ENCODE results near the gene CPS1.
A peak's percentile ranks its signal among the peaks of the same experiment; 100 is the strongest.

Gene CPS1

DNA sequence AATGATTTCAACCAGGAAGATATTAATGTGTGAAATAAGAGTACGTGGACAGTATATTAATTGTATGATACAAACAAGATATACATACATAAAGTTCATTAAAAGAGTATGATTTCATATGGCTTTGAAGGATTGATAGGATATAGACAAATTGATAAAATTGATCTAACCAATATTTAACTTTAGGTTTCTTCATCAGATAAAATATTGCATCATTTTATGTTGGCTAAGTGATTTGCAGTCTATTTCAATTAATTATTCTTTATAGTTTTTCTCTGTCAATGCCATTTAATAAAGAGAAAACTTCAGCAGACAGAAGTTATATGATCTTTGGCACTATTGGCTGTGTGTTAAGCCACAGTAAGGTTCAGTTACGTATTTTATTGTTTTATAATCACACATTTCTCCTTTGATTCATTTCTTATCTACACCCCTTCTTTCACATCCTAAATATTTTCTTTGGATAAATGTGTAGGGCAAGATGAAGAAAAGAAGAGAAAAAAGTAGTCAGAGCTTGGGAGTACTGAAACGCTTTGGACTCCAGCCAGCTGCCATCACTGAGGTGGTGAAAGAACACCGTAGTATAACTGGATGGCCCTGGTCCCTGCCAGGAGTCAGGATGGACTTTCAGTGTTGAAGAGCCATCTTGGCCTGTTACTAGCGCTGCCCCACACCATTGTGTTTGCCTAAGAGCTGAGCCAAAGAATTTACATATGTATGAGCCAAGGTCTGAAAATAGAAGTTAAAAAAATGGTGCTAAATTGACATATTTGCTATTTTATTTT is 9.8 kb upstream of the CPS1 start:
- no peak for DNase-seq (ENCODE audit: low read depth)

DNA sequence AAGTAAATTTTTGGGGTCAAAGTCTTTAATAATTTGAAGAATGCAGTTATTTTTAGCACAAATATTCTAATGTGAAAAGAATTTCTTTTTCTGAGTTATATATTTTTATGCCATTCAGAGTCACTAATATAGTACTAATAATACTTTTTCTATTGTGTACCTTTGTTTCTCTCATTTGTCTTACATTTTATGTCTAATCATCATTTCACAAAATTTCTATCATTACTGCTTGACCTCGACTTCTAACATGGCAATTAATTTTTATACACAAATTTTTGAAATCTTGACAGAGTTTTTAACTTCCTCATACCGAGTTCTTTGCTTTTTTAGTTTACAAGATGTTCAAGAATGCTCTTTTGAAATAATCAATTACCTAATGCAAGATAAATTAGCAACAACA is 8.4 kb upstream of the CPS1 start:
- no peak for DNase-seq (ENCODE audit: low read depth)

DNA sequence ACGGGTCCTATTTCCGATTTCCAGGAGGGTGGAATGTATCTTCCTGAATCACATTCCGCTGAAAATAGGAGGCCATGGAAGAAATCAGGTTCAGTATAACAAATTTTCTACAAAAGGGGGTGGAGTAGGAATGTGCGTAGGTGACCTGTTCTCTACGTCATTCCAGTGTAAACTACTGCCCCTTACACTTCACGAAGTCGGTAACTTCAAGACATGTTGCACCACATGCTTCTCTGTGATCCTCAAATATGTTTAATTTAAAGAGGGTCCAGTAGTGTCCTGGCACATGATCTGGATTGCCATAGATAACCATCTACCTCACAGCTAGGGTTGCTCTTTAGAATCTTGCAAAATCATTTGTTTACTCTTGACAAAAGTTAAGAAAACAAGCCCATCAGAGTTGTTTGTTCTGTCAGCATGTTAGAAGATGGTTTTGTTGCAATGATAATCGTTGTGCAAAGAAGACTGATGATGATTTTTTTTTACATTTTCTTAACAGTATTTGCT is 7.5 kb upstream of the CPS1 start:
- no peak for DNase-seq (ENCODE audit: low read depth)

DNA sequence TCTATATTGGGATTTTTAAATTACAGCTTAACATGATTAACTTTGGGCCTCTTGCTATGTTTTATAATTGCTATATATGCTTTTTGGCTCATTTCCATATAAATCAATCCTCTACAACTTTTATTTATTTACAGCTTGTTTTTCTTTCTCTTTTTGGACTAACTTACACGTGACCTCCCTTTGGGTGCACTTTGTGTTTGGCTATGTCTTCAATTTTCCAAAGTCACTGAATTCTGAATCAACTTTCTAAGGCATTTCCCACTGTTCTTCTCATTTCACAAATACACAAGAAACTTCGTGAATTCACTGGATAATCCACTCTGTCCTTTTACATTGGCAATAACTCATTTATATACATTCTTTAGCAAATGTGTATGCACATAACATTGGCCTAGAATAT is 5.4 kb upstream of the CPS1 start:
- DNase-seq (ENCODE audit: low read depth), result no peak

DNA sequence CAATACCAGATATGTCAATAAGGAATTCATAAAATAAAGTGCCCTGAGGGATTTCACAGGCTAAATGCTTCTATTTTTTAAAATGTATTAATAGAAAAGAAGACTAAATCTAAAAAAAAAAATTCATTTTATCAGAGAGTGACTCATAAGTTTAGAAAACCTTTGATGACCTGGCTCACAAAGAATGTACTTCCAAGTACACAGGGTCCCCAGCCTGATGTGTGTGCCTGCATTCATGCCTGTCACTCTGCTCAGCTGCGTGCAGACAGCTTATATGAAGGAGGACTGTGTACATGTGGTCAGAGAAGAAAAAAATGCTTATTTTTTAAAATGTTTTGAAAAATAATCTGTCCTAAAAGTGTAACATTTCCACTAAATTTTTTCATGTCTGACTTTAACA is 3.0 kb upstream of the CPS1 start:
- peak; percentile 56 for DNase-seq (ENCODE audit: low read depth)

DNA sequence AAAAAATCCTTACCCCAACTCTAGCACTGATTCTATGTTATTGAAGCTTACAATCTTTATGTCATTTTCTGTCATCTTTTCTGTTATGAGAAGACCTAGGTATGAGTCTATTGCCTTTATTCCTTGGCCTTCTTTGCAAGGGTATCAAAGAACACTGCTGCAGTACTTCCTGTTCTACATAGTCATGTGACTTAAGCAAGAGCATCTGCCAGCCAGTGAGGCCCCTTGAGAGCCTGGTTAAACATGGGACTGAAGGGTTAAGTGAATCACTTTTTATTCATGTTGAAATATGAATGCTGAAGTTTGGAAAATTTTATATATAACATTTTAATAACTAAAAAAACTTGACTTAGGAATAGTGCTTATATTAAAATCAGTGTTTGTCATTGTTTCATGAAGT is 844 bp upstream of the CPS1 start:
- no peak for DNase-seq (ENCODE audit: low read depth)

DNA sequence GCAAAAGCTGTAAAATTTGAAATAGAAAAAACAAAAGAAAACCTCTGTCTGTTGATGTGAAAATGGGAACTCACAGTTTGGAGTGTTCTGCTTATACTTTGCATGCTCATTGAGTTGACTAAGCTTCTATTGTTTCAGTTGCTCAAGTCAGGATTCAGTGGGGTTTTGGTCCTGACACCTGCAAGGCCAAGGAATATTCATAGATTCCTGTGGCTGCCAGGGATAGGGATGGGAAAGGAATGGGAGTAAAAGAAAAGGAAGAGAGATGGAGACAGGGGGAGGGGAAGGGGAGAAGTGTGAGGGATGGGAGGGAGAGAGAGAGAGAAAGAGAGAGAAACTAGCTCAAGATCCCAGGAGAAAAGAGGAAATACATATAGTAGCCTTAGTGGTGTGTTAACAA is 1.3 kb downstream of the CPS1 start:
- no peak for DNase-seq (ENCODE audit: low read depth)

DNA sequence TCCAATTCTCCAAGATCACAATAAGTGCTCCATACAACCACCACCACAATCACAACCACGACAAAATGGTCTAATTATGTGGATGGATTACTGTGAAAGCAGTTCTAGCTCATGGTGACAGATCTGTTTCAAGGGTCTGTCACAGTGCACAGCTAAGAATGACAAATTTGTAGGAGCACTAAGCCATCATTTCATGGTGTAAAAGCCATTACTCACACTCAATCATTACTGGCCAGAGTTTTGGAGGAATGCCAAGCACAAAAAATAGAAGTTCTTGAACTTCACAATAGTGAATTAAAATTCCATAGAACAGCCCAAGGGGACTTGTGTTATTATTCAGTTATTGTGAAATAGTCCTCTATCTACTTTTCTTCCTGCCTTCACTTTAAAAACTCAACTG is 2.3 kb downstream of the CPS1 start:
- DNase-seq (ENCODE audit: low read depth), result peak; percentile 67

DNA sequence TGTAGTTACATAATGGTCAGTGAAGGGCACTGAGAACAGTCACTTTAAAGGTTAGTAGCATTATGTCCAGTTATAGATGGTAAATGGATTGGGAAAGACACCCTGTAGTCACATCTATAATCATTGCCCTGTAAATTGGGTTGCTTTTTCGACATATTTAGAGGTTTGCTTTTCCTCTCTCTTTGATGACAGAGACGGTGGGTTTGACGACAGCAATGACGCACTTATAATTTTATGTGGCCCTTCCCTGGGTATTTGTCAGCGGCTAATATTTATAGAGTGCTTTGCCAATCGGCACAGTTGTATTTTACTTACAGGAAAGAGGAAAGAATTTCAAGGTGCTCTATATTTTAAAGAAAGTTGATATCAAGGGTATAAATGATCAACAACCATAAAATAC is 2.8 kb downstream of the CPS1 start:
- DNase-seq (ENCODE audit: low read depth), result no peak

DNA sequence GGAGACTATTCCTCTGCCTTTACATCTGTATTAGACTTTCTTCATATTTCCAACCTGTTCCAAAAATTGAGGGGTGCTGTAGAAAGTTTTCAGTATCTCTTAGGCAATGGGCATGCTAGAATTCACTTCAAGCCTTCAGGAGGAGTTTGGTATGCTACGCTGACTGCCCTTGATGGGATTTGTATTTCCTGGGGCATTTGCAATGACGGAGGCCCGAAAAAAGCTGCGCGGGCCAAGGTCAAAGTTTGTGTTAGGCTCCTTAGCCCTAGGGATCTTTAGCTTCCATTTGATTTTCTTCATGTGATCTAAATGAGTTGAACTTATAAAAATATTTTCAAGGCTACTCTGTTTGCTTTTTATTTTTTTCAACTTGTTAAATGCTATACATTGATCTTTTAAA is 5.1 kb downstream of the CPS1 start:
- DNase-seq (ENCODE audit: low read depth), result no peak

DNA sequence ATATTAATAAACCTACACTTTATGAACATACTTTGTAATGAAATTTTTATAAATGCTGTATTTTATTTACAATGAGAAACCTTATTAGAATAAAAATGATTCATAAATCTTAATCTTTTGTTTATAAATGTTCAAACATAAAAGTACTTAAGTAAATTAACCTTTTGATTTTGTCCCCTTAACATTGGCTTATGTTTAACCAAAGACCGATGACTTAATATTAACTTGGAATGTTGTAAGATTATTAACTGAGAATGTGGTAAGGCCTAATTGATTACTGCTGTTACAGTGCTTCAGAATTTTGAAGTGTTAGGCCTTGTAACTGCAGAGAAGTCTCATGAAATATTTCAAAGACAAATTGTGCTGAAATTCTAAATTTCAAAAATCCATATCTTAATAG is 5.7 kb downstream of the CPS1 start:
- DNase-seq (ENCODE audit: low read depth), result no peak

DNA sequence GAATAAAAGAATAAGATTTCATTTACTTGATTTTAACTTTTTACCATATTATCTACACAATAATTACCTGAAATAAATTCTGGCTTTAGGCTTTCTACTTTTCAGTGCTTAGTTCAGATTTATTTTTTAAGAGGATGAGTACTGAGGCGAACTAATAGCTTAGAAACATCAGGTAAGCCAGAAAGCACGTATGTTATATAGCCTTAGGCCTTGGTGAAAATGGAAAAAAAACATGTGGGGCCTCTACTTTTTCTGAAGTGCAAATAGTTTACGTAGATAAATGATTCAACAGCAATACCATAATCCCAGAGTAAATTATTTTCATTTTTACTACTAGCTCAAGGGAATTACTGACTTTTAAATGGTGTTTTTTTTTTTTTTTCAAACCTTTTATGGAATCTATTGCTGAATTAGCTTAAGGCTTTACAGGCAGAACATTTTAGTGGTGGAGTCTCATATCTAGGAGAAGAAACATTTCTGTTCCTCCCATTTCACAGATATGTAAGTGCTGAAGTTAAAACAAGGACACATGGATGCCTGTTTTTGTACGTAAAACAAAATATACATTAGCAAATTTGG is 6.2 kb downstream of the CPS1 start:
- no peak for DNase-seq (ENCODE audit: low read depth)

DNA sequence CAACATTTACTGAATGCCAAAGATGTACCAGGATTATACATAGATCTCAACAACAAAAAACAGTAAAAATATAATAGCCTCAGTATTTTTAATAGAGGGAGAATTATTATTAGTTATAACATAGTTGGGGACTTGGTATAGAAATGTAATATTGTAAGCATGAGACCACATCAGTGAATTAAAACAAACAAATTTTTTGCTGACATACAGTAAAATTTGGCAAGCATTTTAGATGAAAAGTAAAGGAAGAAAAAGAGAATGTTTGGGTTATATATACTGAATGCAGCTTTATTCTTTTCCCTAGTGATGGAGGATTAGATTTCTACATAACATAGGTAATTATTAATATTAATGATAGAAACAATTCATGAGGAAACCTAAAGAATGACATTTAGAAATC is 10.9 kb downstream of the CPS1 start:
- DNase-seq (ENCODE audit: low read depth), result no peak

DNA sequence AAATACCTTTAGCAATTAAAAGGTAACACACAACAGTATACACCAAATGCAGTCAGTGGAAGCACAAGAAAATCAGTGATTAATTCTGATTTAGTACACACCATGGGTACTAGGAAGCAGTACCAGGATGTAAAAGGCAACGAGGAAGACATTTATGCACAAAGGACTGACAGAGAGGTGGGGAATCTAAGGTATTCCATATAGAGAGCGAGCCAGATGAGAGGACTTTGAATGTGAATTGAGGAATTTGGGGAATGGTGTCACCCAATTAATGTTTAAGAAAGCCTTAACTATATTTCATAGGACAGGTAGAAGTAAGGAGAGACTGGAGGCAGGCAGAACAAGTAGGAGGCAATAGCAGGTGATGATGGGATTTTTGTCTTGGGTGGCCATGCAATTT is 11.7 kb downstream of the CPS1 start:
- DNase-seq (ENCODE audit: low read depth), result no peak

DNA sequence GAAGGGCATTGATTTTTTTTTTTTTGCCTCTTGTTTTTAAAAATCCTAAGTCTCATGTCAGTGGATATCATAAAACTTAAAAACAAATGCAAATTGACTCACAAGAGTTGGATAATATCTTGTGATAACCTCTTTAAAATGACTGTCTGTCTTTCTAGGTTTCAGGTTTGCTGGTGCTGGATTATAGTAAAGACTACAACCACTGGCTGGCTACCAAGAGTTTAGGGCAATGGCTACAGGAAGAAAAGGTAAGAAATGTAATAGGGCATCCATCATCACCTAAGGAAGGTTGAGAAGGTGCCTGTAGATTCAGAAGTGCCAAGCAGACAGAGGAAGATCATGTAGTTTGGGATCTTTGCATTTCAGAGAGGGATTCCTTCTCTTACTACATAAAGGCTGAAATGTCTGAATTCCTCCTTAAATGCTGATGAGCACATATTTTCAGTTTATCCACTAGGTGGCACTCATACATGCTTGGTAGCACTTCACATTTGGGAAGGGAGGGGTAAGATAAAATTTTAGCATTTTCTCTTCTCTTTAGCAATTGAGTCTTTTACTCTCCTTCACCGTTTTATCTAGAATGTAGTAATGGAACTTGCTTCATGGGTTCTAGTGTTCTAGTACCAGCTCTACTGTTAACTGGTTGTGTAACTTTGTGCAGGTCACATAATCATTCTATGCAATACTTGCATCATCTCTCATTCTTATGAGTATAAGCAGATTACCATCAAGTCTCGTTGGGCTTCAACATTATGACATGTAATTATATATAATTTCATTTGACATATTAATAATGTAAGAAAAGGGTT is 21.1 kb downstream of the CPS1 start:
- peak; percentile 59 for DNase-seq (ENCODE audit: low read depth)

DNA sequence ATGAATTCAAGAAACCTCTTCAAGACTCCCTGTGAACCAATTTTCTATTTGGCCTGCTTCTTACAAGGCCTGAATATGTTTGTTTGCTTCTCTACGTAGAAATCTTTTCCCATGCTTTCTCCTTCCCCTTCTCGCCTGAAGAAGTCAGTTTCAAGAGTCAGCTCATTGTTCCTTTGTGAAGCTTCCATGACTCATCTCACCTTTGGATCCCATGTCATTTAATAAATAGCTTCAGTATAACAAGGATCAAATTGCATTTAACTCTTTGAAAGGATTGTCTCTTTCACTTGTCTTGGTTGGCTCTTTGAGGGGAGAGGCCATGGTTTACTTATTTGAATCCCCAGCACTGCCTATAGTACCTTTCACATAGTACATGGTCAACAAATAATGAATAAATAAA is 28.4 kb downstream of the CPS1 start:
- no peak for DNase-seq (ENCODE audit: low read depth)

DNA sequence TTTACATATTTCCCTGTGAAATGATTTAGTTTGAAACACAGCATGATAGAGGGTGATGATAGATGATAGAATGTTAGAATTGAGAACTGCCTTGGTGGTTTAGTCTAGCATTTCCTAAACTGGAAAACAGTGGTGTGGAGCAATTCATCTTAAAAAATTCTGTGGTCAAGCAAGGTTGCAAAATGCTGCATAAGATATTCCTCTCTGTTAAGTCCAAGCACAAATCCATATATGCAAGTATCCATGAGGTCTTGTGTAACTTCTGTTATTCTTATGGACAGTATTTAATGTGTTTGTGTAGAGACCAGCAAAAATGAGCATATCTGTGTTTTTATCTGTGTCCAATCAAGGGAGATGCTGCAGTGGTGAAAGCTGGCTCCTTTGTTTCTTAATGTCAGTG is 30.0 kb downstream of the CPS1 start:
- peak; percentile 39 for DNase-seq (ENCODE audit: low read depth)

DNA sequence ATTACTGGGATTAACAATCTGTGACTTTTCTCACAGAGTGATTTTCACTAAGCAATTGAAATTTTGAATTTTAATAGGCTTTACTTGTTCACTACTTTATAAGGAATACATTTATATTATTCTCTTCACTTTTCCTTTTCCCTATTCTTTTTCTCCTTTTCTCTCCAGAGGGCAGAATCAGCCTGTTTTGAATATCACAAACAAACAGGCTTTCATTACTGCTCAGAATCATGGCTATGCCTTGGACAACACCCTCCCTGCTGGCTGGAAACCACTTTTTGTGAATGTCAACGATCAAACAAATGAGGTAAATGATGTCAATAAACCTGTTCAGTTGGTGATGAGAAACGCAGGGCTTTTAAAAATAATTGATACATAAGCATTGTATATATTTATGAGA is 35.3 kb downstream of the CPS1 start:
- DNase-seq (ENCODE audit: low read depth), result no peak

DNA sequence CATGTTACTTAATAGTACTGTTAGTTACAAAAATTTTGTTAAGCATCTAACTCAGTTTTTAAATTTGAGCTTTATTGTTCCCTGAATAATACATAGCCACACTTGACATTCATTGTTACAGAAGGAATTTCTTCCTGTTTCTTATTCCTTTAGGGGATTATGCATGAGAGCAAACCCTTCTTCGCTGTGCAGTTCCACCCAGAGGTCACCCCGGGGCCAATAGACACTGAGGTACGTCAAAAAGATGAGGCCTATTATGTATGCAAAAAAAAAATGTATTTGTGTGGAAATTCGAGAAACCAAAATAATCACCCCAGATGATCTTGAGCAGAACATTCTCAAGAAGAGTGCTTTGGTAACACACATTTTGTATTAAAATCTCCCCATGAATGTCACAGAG is 36.3 kb downstream of the CPS1 start:
- DNase-seq (ENCODE audit: low read depth), result no peak

DNA sequence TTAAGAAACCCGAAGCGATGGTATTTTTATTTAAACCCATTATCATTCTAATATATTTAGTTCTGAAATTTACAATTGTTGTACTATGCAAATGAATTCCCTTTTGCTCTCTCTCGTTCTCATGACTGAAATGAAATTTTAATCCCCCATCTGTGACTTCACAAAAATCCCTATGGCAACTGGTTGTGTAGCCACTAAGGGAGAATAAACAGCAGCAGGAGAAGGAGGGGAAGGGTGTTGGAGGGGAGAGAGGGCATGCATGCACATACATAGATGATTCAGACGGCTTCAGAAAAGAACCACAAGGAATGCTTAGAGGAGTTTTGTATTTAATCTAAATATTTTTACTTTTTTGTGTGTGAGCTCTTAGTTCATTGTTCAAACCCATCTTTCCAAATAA is 36.8 kb downstream of the CPS1 start:
- peak; percentile 25 for DNase-seq (ENCODE audit: low read depth)

DNA sequence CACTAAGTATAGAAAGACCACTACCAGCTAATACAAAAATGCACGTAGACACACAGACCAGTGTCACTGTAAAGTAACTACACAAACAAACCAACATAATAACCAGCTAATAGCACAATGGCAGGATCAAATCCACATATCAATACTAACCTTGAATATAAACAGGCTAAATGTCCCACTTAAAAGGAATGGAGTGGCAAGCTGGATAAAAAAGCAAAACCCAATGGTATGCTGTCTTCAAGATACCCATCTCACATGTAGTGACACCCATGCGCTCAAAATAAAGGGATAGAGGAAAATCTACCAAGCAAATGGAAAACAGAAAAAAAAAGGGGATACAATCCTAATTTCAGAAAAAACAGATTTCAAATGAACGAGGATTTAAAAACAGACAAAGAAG is 41.8 kb downstream of the CPS1 start:
- no peak for DNase-seq (ENCODE audit: low read depth)

DNA sequence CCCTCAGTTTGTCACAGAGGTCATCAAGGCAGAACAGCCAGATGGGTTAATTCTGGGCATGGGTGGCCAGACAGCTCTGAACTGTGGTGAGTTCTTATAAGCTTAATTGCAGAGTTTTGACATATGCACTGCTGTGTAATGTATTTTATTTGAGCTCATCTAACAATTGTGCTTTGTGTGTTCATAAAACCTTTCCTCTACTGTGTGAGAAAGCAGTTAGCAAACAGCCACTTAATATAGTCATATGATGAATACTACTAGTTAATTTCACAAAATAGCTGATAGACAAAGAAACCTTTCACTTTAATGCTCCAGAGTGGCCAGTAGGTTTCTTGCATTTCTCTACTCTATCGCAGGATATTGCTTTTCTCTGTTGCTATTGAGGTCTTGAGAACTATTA is 43.1 kb downstream of the CPS1 start:
- DNase-seq (ENCODE audit: low read depth), result no peak

DNA sequence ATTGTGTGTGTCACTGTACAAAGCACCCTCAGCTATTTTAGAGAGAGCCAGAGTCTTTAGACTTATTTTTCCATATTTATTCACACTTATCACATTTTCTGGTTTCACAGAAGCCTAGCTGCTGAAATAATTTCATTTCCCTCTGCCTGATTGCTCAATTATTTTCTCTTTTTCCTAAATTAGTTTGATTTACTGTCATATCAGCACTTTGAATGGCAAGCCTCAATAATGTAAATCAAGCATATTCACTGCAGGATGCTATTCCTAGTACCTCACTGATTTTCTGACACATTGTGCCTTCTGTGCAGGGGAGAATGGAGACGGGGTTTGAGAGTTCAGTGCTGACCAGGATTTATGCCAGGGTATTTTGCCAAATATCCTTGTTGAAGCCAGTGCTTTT is 48.3 kb downstream of the CPS1 start:
- DNase-seq (ENCODE audit: low read depth), result no peak
